Vagina (tissue), 2 donors: Measurements from ENCODE around the gene HLTF.

Experiments used
- CTCF ChIP-seq, 3 experiments: fragments of 450-650 bp in 2 of 3; fragments of 200-600 bp in 1 of 3; sonication (generic) in 1 of 3; IDR thresholded peaks; one replicate each; pipeline ENCODE4 v1.5.1; 2017 to 2019; ENCODE audit warnings: antibody characterized with exemption in 3 of 3, mild to moderate bottlenecking in 2 of 3, moderate library complexity in 2 of 3
- POLR2A ChIP-seq, 2 donors: fragments of 450-650 bp; IDR thresholded peaks; one replicate each; pipeline ENCODE4 v1.6.1; 2017; ENCODE audit warnings: antibody characterized with exemption in 2 of 2, mild to moderate bottlenecking in 2 of 2, moderate library complexity in 2 of 2
- POLR2AphosphoS5 ChIP-seq, 2 donors: sonication (generic); formaldehyde crosslinking; IDR thresholded peaks; one replicate each; pipeline ENCODE4 v1.9.0; 2017; ENCODE audit warnings: antibody characterized with exemption in 2 of 2, mild to moderate bottlenecking in 2 of 2, low read depth in 1 of 2; ENCODE audit not compliant: insufficient read depth in 1 of 2

GRCh38 chr3:149016242-149016641, 70.1 kb downstream of the HLTF start:
- no peak for TF ChIP-seq CTCF (IDR thresholded peaks at IDR 0.05)
- no peak for TF ChIP-seq POLR2AphosphoS5 (IDR thresholded peaks at IDR 0.05; ENCODE audit: insufficient read depth in 1 of 2, low read depth in 1 of 2)
- no peak for TF ChIP-seq POLR2A (IDR thresholded peaks at IDR 0.05)
